Transverse colon (tissue), 4 donors: ENCODE results near the gene NOC4L. TPM values are rescaled to one million over a fixed set of nuclear protein-coding genes. Genes with fewer than 3 reads are reported as not detected.

Experiments used
- DNase-seq: peaks from one replicate; pipeline ENCODE4 v3.0.0-alpha.2; 2019
- H3K27ac ChIP-seq, 4 donors: fragments of 200-600 bp; sonication (generic); 2 replicates each; pipeline ENCODE4 v1.5.1; 2016 to 2018; ENCODE audit warnings: inconsistent platforms in 4 of 4
- H3K27me3 ChIP-seq: fragments of 200-600 bp; sonication (generic); 2 replicates; pipeline ENCODE4 v1.5.1; 2017; ENCODE audit warnings: inconsistent platforms
- H3K36me3 ChIP-seq, 4 donors: fragments of 200-600 bp; sonication (generic); 2 replicates each; pipeline ENCODE4 v1.5.1; 2017 to 2019; ENCODE audit warnings: inconsistent platforms in 4 of 4
- H3K4me1 ChIP-seq, 4 donors: fragments of 200-600 bp; sonication (generic); 2 replicates each; pipeline ENCODE4 v1.5.1; 2017 to 2020; ENCODE audit warnings: inconsistent platforms in 4 of 4
- H3K4me3 ChIP-seq, 4 donors: fragments of 200-600 bp; sonication (generic); 1 replicate in 1 of 4; 2 replicates in 3 of 4; pipeline versions ENCODE4 v1.5.1 to v1.6.1; 2017 to 2019; ENCODE audit warnings: inconsistent platforms in 4 of 4
- H3K9me3 ChIP-seq, 2 donors: fragments of 200-600 bp; sonication (generic); 2 replicates each; pipeline ENCODE4 v1.5.1; 2017 to 2019; ENCODE audit warnings: inconsistent platforms in 2 of 2
- CTCF ChIP-seq, 5 experiments: fragments of 200-600 bp in 3 of 5; fragments of 450-650 bp in 2 of 5; sonication (generic) in 3 of 5; IDR thresholded peaks; 1 replicate in 2 of 5; 2 replicates in 3 of 5; pipeline ENCODE4 v1.5.1; 2016 to 2017; ENCODE audit warnings: antibody characterized with exemption in 5 of 5, inconsistent platforms in 3 of 5, mild to moderate bottlenecking in 2 of 5, moderate library complexity in 1 of 5
- EP300 ChIP-seq: sonication (generic); formaldehyde crosslinking; IDR thresholded peaks from one replicate; pipeline ENCODE4 v1.6.1; 2017; ENCODE audit warnings: antibody characterized with exemption, low read depth
- POLR2A ChIP-seq: fragments of 450-650 bp; IDR thresholded peaks from one replicate; pipeline ENCODE4 v1.6.1; 2016; ENCODE audit warnings: antibody characterized with exemption, mild to moderate bottlenecking, moderate library complexity
- POLR2AphosphoS5 ChIP-seq, 3 donors: sonication (generic); formaldehyde crosslinking; IDR thresholded peaks; one replicate each; pipeline ENCODE4 v1.6.1; 2016; ENCODE audit warnings: antibody characterized with exemption in 3 of 3
- WGBS, 2 donors: methylation state at CpG; one replicate each; pipeline ENCODE4 v1.1.5; 2018; ENCODE audit warnings: low coverage in 1 of 2; 5-methylcytosine and 5-hydroxymethylcytosine counted together
- in situ Hi-C, 4 donors: fragments of 200-750 bp; cut with MboI; loops; one replicate each; pipeline versions ENCODE4 v1.15.0 to v1.15.1; 2017; ENCODE audit warnings: low sequenced_read_pairs in 3 of 4, low pct_ligation_motif_present in 1 of 4, low pct_unique_long_range_greater_than_20kb in 1 of 4
- intact Hi-C: fragments of 100-400 bp; cut with DNase I; formaldehyde crosslinking; loops from one replicate; pipeline ENCODE4 v1.15.1; 2023; ENCODE audit warnings: low total_unique reads
- total RNA-seq, 4 donors: library from RNA; depleted of rRNA; stranded (reverse); fragments of >200 nt; gene quantifications; one replicate each; pipeline ENCODE4 v1.1.0, GENCODE V29; 2016

The NOC4L gene
- total RNA-seq, 4 donors from 2014 or later: 5.2 to 12.6 (median 9.9) TPM

DNA sequence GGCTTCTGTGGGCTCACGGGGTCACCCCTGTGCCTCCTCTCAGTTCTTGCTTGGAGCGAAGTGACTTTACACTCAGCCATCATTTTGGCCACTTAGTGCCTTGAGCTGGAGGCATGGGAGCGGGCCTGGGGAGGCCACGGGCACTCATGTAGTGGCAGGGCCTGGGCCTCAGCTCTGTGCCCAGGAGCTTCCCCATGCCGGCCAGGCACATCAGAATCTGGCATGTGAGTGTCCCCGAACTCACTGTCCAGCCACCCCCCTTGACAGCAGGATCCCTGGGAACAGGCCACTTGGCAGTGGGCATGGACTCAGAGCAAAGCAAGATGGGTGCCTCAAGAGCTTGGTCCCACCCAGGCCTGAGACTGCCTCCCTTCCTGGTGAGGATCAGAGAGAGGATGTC is 29.6 kb upstream of the NOC4L start:
- H3K27me3 ChIP-seq: no peaks in the 10 kb centered on the region
- intact Hi-C loops (no loop called here), in situ Hi-C loops (no loop called here)
- TF ChIP-seq POLR2A (no peak), POLR2AphosphoS5 (IDR thresholded peaks at IDR 0.05) (no peak), EP300 (no peak), CTCF (IDR thresholded peaks at IDR 0.05) (no peak)
- H3K36me3 ChIP-seq: peaks cover 0 to 16% (median 5%) of the 10 kb centered on the region in 4 donors
- no peak for DNase-seq
- H3K4me3 ChIP-seq: no peak overlapping the region
- H3K4me1 ChIP-seq: no peaks in the 10 kb centered on the region
- H3K27ac ChIP-seq: no peak overlapping the region
- no peaks in the 10 kb centered on the region for H3K9me3 ChIP-seq
- 86 to 98% methylated on average over 4 to 6 of the region's 6 CpGs for WGBS, 2 donors

DNA sequence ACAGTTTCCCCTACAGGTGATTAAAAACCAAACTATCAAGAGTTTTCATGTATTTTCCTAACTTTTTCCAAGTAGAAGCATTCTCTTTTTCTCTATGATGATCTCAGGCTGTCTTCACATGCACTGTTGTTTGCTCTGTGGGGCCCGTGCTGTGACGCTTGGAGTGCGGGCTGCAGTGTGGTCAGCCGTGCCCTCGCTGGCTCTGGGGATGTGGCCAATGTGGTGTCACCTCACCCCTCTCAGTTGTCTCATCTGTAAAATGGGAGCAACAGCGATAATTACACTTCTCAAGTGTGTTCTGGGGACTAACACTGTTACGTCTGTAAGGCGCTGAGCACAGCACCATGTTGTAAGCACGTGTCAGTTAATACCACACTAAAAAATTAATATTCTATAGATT is 28.8 kb upstream of the NOC4L start:
- intact Hi-C loops (no loop called here), in situ Hi-C loops (no loop called here)
- H3K27ac ChIP-seq: no peak overlapping the region
- H3K9me3 ChIP-seq: no peaks in the 10 kb centered on the region
- no peak overlapping the region for H3K4me3 ChIP-seq
- H3K4me1 ChIP-seq: no peaks in the 10 kb centered on the region
- 94% methylated on average over 9 of the region's 9 CpGs; no CpG with 5 or more reads in 1 of the 2 donors for WGBS, 2 donors
- H3K27me3 ChIP-seq: no peaks in the 10 kb centered on the region
- no peak for TF ChIP-seq POLR2A
- DNase-seq: no peak
- H3K36me3 ChIP-seq: peaks cover 0 to 16% (median 3%) of the 10 kb centered on the region in 4 donors

DNA sequence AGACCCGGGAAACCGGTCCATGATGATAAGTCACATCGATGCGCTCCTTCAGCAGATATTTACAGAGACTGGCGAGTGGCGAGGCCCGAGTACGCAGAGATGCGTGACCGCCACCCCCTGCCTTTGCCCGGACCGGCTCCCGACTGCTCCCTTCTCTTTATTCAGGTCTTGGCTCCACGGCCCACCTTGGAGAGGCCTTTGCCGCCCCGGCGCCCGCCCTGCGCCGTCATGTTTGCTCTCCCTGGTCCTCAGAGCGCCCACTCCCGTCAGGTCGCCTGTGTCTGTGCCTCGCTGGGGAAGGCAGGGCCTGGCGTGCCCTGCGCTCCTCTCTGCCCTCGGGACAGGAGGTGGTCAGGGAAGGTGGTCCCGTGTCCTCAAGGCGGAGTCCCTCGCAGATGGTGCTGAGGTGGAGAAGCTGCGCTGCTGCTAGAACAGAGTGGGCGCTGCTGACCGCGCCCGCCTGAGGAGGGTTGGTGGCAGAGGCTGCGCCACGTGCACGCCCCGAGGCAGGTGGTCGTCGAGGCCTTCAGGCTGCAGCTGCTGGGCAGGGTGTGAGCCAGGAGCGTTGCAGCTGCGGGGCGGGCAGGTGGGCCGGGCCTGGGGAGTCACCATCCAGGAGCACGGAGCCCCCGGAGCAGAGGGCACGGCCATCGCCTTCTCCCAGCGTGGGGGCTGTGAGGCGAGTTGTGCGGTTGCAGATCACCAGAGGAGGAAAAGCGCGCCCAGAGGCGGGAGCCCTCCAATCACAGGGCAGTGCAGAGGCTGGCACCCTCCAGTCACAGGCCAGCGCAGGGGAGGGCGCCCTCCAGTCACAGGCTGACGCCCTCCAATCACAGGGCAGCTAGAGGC is 27.3 kb upstream of the NOC4L start:
- 94 to 97% methylated on average over 11 to 58 of the region's 58 CpGs for WGBS, 2 donors
- no peak overlapping the region for H3K27ac ChIP-seq
- no peaks in the 10 kb centered on the region for H3K27me3 ChIP-seq
- TF ChIP-seq CTCF (IDR thresholded peaks at IDR 0.05) (no peak), EP300 (no peak), POLR2AphosphoS5 (IDR thresholded peaks at IDR 0.05) (no peak), POLR2A (no peak)
- no peak overlapping the region for H3K4me3 ChIP-seq
- H3K36me3 ChIP-seq: peaks cover 0 to 24% (median 3%) of the 10 kb centered on the region in 4 donors
- no peaks in the 10 kb centered on the region for H3K4me1 ChIP-seq
- no peak for DNase-seq
- no peaks in the 10 kb centered on the region for H3K9me3 ChIP-seq
- in situ Hi-C loops: no loop called here
- intact Hi-C loops: no loop called here

- Histone ChIP-seq H3K9me3 (no peaks in the 10 kb centered on the region), H3K4me1 (no peaks in the 10 kb centered on the region), H3K27ac (no peak overlapping the region), H3K36me3 (peaks cover 0 to 28% (median 3%) of the 10 kb centered on the region in 4 donors), H3K27me3 (no peaks in the 10 kb centered on the region), H3K4me3 (no peak overlapping the region)
- in situ Hi-C loops (no loop called here), intact Hi-C loops (no loop called here)
- no peak for DNase-seq
- TF ChIP-seq CTCF (IDR thresholded peaks at IDR 0.05): no peak
- no peak for TF ChIP-seq EP300
- TF ChIP-seq POLR2AphosphoS5 (IDR thresholded peaks at IDR 0.05): no peak
- no peak for TF ChIP-seq POLR2A
- WGBS, 2 donors: 99% methylated on average over 10 of the region's 10 CpGs; no CpG with 5 or more reads in 1 of the 2 donors
These were observed 26.7 kb upstream of the NOC4L start for GRCh38 chr12:132117558-132117875.

DNA sequence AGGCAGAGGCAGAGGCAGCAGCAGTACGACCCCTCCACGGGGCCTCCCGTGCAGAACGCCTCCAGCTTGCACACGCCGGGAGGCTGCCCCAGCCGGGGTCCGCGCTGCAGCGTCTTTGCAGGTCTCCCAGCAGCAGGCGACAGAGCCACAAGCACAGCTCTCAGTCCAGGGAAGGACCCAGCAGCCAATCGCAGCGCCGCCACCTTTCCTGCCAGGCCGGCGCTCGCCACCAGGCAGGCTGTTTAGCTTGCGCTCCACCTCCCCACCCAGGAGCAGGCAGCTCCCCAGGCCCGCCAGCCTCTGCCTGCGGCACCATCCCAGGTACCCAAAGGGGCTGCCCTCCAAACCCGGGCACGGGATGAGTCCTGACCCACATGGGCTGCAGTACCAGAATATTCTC is 25.4 kb upstream of the NOC4L start:
- Histone ChIP-seq H3K27me3 (no peaks in the 10 kb centered on the region), H3K4me3 (no peak overlapping the region), H3K36me3 (peaks cover 0 to 22% (median 3%) of the 10 kb centered on the region in 4 donors), H3K9me3 (no peaks in the 10 kb centered on the region), H3K27ac (no peak overlapping the region), H3K4me1 (no peaks in the 10 kb centered on the region)
- TF ChIP-seq POLR2A (no peak), EP300 (no peak), POLR2AphosphoS5 (IDR thresholded peaks at IDR 0.05) (no peak), CTCF (IDR thresholded peaks at IDR 0.05) (no peak)
- 93% methylated on average over 19 of the region's 22 CpGs; no CpG with 5 or more reads in 1 of the 2 donors for WGBS, 2 donors
- no peak for DNase-seq
- intact Hi-C loops: no loop called here
- in situ Hi-C loops: no loop called here
